ENCODE measurements around the gene MAP3K2. TPM values are rescaled to one million over a fixed set of nuclear protein-coding genes. Genes with fewer than 3 reads are reported as not detected.
A peak's percentile ranks its signal among the peaks of the same experiment; 100 is the strongest.

MAP3K2 gene, protein sequence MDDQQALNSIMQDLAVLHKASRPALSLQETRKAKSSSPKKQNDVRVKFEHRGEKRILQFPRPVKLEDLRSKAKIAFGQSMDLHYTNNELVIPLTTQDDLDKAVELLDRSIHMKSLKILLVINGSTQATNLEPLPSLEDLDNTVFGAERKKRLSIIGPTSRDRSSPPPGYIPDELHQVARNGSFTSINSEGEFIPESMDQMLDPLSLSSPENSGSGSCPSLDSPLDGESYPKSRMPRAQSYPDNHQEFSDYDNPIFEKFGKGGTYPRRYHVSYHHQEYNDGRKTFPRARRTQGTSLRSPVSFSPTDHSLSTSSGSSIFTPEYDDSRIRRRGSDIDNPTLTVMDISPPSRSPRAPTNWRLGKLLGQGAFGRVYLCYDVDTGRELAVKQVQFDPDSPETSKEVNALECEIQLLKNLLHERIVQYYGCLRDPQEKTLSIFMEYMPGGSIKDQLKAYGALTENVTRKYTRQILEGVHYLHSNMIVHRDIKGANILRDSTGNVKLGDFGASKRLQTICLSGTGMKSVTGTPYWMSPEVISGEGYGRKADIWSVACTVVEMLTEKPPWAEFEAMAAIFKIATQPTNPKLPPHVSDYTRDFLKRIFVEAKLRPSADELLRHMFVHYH
- total RNA-seq = 37.9 TPM

DNA sequence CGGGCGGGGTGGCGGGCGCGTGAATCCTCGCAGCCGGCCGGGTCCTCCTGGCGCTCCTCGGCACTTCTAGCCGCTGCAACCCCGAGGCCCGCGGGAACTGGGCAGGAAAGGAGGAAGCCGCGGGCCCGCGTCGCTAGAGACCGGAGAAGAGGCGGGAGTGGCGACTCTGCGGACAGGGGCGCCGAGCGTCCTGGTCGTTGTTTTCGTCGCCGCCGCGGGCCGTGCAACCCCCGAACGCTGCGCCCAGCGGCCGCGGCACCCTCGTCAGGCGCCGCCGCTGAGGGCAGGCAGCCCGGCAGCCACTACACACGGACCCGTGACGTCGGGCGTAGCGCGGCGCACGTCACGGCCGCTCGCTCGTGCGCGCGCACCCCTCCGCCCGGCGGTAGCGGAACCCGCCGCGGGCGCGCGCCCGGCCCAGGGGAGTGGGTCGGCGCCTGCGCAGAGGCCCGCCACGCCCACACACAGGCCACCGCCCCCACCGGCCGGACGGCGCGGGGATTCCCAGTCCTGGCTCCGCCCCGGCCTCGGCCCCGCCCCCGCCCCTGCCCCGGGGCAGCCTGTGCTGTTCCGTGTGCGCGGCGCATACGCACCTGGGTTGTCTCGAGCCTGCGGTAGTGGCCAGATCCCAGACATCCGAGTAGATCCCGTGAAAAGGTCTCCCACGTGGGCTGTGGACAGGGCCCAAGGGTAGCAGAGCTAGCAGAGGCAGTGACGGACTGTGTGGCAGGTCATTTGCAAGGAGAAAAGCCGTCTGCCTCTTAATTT lies at the start of gene MAP3K2:
Gene MAP3K2, minus strand, starts transcription at position 321 of the 768 bp plus-strand sequence. CDS start 44,846 bp downstream, outside the sequence.
- DNase-seq (ENCODE audit: low spot score in 2 of 2) (peak; percentile 93 to 94), FAIRE-seq (no peak)

DNA sequence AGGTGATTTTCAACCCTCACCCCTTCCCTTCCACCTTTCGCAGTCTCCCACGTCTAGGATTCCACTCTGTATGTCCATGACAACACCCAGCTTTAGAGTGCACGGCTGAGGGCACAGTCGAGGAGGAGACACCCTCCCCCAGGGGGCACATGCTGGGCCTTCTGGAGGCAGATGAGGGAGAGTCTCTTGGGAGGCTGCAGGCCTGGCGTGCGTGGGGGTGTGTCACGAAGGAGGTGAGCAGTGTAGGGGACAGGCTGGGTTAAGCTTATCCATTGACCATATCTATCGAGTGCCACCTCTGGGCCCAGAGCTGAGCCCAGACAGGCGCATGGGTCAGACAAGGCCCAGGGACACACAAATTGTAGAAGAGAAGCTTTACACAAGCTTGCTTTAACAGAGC lies 49.3 kb upstream of the MAP3K2 start:
- FAIRE-seq (no peak), DNase-seq (ENCODE audit: low spot score in 2 of 2) (no peak)

DNA sequence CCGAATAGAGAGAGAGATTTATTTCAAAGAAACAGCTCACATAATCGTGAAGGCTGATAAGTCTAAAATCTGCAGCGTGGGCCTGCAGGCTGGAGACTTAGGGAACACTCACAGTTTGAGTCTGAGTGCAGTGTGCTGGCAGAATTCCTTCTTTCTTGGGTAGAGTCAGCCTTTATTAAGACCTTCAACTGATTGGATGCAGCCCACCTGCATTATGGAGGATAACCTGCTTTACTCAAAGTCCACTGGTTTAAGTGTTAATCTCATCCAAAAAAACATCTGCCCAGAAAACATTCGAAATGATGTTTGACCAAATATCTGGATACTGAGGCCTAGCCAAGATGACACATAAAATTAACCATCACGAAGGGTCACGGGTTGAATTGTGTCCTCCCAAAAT lies 46.7 kb upstream of the MAP3K2 start:
- FAIRE-seq (no peak), DNase-seq (ENCODE audit: low spot score in 2 of 2) (no peak)

DNA sequence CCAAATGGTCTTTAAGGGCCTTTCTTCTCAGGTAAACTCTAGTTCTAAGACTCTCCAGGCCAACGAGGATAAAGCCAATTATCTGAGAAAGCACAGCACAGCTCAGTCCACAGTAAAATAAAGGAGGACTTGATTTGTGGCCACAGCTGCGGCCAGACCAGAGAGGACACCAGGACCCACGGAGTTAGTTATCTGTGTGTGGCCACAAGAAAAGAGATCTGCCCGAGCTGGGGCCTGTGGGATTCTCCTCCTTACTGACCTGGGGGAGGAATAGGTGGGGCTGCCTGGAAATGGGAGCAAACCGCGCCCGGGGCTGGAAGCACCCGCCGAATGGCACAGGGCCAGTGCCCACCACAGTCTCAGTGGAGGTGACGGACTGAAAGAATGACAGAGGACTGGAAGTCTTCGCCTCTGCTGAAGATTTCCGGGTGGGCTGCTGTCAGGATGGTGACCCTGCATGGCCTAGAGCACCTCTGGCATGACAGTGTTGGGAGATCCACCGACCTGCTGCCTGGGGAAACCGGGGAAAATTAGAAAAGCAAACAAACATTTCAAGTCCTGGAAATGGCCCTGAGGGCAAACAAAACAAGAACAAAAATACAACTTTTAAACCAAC lies 43.7 kb upstream of the MAP3K2 start:
- DNase-seq (ENCODE audit: low spot score in 2 of 2) (no peak), FAIRE-seq (no peak)

DNA sequence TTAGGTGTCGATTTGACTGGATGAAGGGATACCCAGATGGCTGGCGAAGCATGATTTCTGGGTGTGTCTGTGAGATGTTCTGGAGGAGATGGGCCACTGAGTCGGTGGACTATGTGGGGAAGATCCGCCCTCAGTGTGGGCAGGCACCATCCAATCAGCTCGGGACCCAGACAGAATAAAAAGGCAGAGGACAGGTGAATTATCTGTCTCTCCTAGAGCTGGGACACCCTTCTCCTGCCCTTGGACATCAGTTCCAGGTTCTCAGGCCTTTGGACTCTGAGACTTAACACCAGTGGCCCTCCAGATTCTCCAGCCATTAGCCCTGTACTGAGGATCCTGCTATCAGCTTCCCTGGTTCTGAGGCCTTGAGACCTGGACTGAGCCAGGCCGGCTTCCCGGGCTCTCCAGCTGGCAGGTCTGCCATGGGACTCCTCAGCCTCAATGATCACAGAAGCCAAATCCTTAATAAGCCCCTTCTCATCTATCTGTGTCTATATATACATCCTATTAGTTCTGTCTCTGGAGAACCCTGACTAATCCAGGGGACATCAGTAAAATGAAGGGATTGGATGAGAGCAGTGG lies 42.2 kb upstream of the MAP3K2 start:
- no peak for FAIRE-seq
- no peak for DNase-seq (ENCODE audit: low spot score in 2 of 2)

DNA sequence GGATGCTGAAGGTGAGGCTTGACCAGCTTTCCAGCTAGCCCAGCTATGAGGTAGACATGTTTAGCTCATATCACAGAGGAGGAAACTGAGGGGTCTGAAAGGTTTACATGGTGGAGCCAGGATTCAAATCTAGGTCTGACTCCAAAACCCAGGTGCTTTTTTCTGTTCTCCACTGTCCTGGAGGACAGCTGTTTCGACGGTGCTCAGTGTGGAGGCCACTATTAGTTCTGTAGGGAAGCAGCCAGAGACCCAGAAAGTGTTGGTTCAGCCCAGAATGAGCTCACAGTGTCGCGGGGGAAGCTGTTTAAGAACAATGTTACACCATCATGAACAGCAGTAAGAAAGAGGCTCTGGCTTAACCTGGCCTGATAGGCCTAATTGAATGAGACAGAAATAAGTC lies 41.5 kb upstream of the MAP3K2 start:
- FAIRE-seq (no peak), DNase-seq (ENCODE audit: low spot score in 2 of 2) (no peak)

DNA sequence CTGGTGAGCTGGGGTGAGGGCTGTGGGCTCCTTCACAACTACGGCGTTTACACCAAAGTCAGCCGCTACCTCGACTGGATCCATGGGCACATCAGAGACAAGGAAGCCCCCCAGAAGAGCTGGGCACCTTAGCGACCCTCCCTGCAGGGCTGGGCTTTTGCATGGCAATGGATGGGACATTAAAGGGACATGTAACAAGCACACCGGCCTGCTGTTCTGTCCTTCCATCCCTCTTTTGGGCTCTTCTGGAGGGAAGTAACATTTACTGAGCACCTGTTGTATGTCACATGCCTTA lies 41.0 kb upstream of the MAP3K2 start:
- DNase-seq (ENCODE audit: low spot score in 2 of 2) = no peak

DNA sequence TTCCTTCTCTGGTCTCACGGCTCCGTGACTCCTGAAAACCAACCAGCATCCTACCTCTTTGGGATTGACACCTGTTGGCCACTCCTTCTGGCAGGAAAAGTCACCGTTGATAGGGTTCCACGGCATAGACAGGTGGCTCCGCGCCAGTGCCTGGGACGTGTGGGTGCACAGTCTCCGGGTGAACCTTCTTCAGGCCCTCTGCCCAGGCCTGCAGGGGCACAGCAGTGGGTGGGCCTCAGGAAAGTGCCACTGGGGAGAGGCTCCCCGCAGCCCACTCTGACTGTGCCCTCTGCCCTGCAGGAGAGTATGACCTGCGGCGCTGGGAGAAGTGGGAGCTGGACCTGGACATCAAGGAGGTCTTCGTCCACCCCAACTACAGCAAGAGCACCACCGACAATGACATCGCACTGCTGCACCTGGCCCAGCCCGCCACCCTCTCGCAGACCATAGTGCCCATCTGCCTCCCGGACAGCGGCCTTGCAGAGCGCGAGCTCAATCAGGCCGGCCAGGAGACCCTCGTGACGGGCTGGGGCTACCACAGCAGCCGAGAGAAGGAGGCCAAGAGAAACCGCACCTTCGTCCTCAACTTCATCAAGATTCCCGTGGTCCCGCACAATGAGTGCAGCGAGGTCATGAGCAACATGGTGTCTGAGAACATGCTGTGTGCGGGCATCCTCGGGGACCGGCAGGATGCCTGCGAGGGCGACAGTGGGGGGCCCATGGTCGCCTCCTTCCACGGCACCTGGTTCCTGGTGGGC lies 40.5 kb upstream of the MAP3K2 start:
- FAIRE-seq (no peak), DNase-seq (ENCODE audit: low spot score in 2 of 2) (no peak)

More for the DNA sequence above, 41.0 kb upstream of the MAP3K2 start:
- FAIRE-seq = no peak

DNA sequence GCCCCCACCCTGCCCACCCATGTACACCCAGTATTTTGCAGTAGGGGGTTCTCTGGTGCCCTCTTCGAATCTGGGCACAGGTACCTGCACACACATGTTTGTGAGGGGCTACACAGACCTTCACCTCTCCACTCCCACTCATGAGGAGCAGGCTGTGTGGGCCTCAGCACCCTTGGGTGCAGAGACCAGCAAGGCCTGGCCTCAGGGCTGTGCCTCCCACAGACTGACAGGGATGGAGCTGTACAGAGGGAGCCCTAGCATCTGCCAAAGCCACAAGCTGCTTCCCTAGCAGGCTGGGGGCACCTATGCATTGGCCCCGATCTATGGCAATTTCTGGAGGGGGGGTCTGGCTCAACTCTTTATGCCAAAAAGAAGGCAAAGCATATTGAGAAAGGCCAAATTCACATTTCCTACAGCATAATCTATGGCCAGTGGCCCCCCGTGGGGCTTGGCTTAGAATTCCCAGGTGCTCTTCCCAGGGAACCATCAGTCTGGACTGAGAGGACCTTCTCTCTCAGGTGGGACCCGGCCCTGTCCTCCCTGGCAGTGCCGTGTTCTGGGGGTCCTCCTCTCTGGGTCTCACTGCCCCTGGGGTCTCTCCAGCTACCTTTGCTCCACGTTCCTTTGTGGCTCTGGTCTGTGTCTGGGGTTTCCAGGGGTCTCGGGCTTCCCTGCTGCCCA lies 39.7 kb upstream of the MAP3K2 start:
- DNase-seq (ENCODE audit: low spot score in 2 of 2) = no peak
- no peak for FAIRE-seq

DNA sequence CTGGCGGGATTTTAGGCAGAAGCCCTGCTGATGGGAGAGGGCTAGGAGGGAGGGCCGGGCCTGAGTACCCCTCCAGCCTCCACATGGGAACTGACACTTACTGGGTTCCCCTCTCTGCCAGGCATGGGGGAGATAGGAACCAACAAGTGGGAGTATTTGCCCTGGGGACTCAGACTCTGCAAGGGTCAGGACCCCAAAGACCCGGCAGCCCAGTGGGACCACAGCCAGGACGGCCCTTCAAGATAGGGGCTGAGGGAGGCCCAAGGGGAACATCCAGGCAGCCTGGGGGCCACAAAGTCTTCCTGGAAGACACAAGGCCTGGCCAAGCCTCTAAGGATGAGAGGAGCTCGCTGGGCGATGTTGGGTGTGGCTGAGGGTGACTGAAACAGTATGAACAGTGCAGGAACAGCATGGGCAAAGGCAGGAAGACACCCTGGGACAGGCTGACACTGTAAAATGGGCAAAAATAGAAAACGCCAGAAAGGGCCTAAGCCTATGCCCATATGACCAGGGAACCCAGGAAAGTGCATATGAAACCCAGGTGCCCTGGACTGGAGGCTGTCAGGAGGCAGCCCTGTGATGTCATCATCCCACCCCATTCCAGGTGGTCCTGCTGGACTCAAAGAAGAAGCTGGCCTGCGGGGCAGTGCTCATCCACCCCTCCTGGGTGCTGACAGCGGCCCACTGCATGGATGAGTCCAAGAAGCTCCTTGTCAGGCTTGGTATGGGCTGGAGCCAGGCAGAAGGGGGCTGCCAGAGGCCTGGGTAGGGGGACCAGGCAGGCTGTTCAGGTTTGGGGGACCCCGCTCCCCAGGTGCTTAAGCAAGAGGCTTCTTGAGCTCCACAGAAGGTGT lies 39.0 kb upstream of the MAP3K2 start:
- no peak for FAIRE-seq
- DNase-seq (ENCODE audit: low spot score in 2 of 2) = no peak

DNA sequence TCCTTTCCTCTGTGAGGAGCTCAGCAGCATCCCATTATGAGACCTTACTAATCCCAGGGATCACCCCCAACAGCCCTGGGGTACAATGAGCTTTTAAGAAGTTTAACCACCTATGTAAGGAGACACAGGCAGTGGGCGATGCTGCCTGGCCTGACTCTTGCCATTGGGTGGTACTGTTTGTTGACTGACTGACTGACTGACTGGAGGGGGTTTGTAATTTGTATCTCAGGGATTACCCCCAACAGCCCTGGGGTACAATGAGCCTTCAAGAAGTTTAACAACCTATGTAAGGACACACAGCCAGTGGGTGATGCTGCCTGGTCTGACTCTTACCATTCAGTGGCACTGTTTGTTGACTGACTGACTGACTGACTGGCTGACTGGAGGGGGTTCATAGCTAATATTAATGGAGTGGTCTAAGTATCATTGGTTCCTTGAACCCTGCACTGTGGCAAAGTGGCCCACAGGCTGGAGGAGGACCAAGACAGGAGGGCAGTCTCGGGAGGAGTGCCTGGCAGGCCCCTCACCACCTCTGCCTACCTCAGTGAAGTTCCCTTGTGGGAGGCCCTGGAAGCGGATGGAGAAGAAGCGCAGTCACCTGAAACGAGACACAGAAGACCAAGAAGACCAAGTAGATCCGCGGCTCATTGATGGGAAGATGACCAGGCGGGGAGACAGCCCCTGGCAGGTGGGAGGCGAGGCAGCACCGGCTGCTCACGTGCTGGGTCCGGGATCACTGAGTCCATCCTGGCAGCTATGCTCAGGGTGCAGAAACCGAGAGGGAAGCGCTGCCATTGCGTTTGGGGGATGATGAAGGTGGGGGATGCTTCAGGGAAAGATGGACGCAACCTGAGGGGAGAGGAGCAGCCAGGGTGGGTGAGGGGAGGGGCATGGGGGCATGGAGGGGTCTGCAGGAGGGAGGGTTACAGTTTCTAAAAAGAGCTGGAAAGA lies 38.0 kb upstream of the MAP3K2 start:
- FAIRE-seq (no peak), DNase-seq (ENCODE audit: low spot score in 2 of 2) (no peak)

DNA sequence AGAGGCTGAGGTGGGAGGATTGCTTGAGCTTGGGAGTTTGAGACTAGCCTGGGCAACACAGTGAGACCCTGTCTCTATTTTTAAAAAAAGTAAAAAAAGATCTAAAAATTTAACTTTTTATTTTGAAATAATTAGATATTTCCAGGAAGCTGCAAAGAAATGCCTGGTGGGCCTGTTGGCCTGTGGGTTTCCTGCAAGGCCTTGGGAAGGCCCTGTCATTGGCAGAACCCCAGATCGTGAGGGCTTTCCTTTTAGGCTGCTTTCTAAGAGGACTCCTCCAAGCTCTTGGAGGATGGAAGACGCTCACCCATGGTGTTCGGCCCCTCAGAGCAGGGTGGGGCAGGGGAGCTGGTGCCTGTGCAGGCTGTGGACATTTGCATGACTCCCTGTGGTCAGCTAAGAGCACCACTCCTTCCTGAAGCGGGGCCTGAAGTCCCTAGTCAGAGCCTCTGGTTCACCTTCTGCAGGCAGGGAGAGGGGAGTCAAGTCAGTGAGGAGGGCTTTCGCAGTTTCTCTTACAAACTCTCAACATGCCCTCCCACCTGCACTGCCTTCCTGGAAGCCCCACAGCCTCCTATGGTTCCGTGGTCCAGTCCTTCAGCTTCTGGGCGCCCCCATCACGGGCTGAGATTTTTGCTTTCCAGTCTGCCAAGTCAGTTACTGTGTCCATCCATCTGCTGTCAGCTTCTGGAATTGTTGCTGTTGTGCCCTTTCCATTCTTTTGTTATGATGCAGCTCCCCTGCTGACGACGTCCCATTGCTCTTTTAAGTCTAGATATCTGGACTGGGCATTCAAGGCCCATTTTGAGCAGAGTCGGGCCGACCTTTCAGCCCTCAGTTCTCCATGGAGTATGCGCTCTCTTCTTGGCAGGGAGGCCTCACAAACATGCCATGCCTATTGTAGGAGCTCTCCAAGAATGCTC lies 37.1 kb upstream of the MAP3K2 start:
- DNase-seq (ENCODE audit: low spot score in 2 of 2) (no peak), FAIRE-seq (no peak)

DNA sequence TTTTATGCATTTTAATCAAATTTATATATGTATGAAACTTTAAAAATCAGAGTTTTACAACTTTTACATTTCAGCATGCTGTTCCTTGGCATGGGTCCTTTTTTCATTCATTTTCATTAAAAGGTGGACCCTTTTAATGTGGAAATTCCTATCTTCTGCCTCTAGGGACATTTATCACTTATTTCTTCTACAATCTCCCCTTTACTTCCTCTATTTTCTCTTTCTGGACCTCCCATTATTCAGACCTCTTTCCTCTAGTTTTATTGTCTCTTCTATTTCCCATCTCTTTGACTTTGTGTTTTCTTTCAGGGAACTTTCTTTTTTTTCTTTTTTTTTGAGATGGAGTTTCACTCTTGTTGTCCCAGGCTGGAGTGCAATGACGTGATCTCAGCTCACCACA lies 36.1 kb upstream of the MAP3K2 start:
- DNase-seq (ENCODE audit: low spot score in 2 of 2) (no peak), FAIRE-seq (no peak)

DNA sequence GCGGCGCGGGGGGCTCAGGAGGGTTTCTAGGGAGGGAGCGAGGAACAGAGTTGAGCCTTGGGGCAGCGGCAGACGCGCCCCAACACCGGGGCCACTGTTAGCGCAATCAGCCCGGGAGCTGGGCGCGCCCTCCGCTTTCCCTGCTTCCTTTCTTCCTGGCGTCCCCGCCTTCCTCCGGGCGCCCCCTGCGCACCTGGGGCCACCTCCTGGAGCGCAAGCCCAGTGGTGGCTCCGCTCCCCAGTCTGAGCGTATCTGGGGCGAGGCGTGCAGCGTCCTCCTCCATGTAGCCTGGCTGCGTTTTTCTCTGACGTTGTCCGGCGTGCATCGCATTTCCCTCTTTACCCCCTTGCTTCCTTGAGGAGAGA lies 35.7 kb upstream of the MAP3K2 start:
- DNase-seq (ENCODE audit: low spot score in 2 of 2) = no peak
- FAIRE-seq = no peak

DNA sequence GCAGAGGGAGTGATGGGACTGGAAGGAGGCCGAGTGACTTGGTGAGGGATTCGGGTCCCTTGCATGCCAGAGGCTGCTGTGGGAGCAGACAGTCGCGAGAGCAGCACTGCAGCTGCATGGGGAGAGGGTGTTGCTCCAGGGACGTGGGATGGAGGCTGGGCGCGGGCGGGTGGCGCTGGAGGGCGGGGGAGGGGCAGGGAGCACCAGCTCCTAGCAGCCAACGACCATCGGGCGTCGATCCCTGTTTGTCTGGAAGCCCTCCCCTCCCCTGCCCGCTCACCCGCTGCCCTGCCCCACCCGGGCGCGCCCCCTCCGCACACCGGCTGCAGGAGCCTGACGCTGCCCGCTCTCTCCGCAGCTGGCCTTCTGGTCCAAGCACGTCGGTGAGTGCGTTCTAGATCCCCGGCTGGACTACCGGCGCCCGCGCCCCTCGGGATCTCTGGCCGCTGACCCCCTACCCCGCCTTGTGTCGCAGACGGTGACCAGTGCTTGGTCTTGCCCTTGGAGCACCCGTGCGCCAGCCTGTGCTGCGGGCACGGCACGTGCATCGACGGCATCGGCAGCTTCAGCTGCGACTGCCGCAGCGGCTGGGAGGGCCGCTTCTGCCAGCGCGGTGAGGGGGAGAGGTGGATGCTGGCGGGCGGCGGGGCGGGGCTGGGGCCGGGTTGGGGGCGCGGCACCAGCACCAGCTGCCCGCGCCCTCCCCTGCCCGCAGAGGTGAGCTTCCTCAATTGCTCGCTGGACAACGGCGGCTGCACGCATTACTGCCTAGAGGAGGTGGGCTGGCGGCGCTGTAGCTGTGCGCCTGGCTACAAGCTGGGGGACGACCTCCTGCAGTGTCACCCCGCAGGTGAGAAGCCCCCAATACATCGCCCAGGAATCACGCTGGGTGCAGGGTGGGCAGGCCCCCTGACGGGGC lies 35.0 kb upstream of the MAP3K2 start:
- FAIRE-seq (no peak), DNase-seq (ENCODE audit: low spot score in 2 of 2) (no peak)

All from frontal cortex (tissue), 4 donors.